GM11168 (cell line): ENCODE data around the gene MAPKAPK3.
"Not testable (repeated sequence)": the region's sequence is repeated elsewhere in the genome, so short reads cannot be mapped to it uniquely, and the experiment has no call there.

Source experiments
- in situ Hi-C: fragments of 300-500 bp; cut with MboI; formaldehyde crosslinking; loops from one replicate; pipeline ENCODE4 v1.12.0; 2022; ENCODE audit warnings: low sequenced_read_pairs; ENCODE audit not compliant: unreplicated experiment

The MAPKAPK3 gene

GRCh38 chr3:50650018-50650417 lies 33.1 kb downstream of the MAPKAPK3 start:
- in situ Hi-C loops, result no loop called here

- in situ Hi-C loops, result no loop called here
These were observed 34.5 kb downstream of the MAPKAPK3 start for GRCh38 chr3:50651445-50651844.

GRCh38 chr3:50651920-50652529 lies 35.1 kb downstream of the MAPKAPK3 start:
- in situ Hi-C loops, result no loop called here

- in situ Hi-C loops, result no loop called here
These were observed 35.8 kb downstream of the MAPKAPK3 start for GRCh38 chr3:50652709-50653108.

GRCh38 chr3:50653937-50654595 lies 37.1 kb downstream of the MAPKAPK3 start:
- in situ Hi-C loops, result no loop called here

GRCh38 chr3:50655009-50655830 lies 38.3 kb downstream of the MAPKAPK3 start:
- in situ Hi-C loops, result no loop called here

- in situ Hi-C loops, result no loop called here
These were observed 39.7 kb downstream of the MAPKAPK3 start for GRCh38 chr3:50656417-50657195.

GRCh38 chr3:50657407-50657806 lies 40.5 kb downstream of the MAPKAPK3 start:
- in situ Hi-C loops, result no loop called here

GRCh38 chr3:50657816-50658215 lies 40.9 kb downstream of the MAPKAPK3 start:
- in situ Hi-C loops, result no loop called here

- in situ Hi-C loops, result no loop called here
These were observed 41.5 kb downstream of the MAPKAPK3 start for GRCh38 chr3:50658416-50658815.

- in situ Hi-C loops, result no loop called here
These were observed 41.9 kb downstream of the MAPKAPK3 start for GRCh38 chr3:50658831-50659230.

- in situ Hi-C loops, result no loop called here
These were observed 43.4 kb downstream of the MAPKAPK3 start for GRCh38 chr3:50660386-50660785.

GRCh38 chr3:50661321-50661837 lies 44.4 kb downstream of the MAPKAPK3 start:
- in situ Hi-C loops, result no loop called here

GRCh38 chr3:50662408-50662807 lies 45.5 kb downstream of the MAPKAPK3 start:
- in situ Hi-C loops, result no loop called here

GRCh38 chr3:50665081-50665840 lies 48.3 kb downstream of the MAPKAPK3 start:
- in situ Hi-C loops, result no loop called here

- in situ Hi-C loops, result not testable (repeated sequence)
These were observed 48.8 kb downstream of the MAPKAPK3 start for GRCh38 chr3:50665841-50666115.

- in situ Hi-C loops, result no loop called here
These were observed 49.9 kb downstream of the MAPKAPK3 start for GRCh38 chr3:50666837-50667236.

GRCh38 chr3:50671331-50671730 lies 54.4 kb downstream of the MAPKAPK3 start:
- in situ Hi-C loops, result no loop called here

- in situ Hi-C loops, result no loop called here
These were observed 55.7 kb downstream of the MAPKAPK3 start for GRCh38 chr3:50672656-50673055.

- in situ Hi-C loops, result no loop called here
These were observed 57.0 kb downstream of the MAPKAPK3 start for GRCh38 chr3:50673931-50674330.
